ENCODE measurements around the gene KAT2A. TPM values are rescaled to one million over a fixed set of nuclear protein-coding genes. Genes with fewer than 3 reads are reported as not detected.

Gene KAT2A
- total and polyA plus RNA-seq, 4 donors: 18.8 to 56.8 (median 32.7) TPM

DNA sequence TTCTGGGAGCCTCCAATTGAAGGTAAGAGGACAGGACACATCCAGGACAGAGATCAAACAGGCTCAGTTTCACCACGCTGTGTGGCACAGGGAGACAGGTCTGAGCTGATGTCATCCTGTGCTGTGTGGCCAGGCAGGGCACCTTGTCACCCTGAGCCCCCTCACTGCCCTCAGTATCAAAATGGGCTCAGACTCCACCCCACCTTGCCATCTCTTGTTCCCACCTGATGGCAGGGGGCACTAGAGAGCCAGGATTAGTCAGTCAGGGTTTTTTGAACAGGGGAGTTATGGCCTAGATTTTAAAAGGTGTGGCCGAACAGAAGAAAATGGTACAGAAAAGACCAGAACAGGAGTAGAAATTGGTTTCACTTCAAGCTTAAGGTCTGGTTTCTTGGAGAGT, 2.6 kb downstream of the KAT2A start:
- Histone ChIP-seq H3K9me3 (ENCODE audit: control insufficient read depth in 4 of 4, insufficient read depth in 3 of 4, low read length in 3 of 4) (no peaks in the 10 kb centered on the region), H3K4me3 (no peak overlapping the region), H3K4me1 (ENCODE audit: control insufficient read depth in 5 of 5, insufficient read depth in 5 of 5, low read length in 5 of 5) (peaks cover 0 to 11% (median 5%) of the 10 kb centered on the region in 5 donors), H3K36me3 (ENCODE audit: control insufficient read depth in 4 of 4, insufficient read depth in 4 of 4, low read length in 4 of 4) (peaks cover 0 to 21% (median 14%) of the 10 kb centered on the region in 4 donors), H3K27me3 (ENCODE audit: control insufficient read depth in 3 of 3, insufficient read depth in 3 of 3, low read length in 2 of 3) (no peaks in the 10 kb centered on the region), H3K9ac (ENCODE audit: insufficient read depth in 1 of 2, low read length in 2 of 2) (no peak overlapping the region), H3K27ac (ENCODE audit: low read depth in 1 of 2, low read length in 1 of 2) (no peak overlapping the region)
- no peak for ATAC-seq (ENCODE audit: insufficient read depth, low FRiP score)
- WGBS, 2 donors: 81 to 91% methylated on average over 2 of the region's 2 CpGs
- peak; percentile 12 for TF ChIP-seq CTCF (IDR thresholded peaks at IDR 0.05; ENCODE audit: control extremely low read depth, extremely low read depth)
- no peak for DNase-seq

- no peaks in the 10 kb centered on the region for H3K9me3 ChIP-seq (ENCODE audit: control insufficient read depth in 4 of 4, insufficient read depth in 3 of 4, low read length in 3 of 4)
- H3K9ac ChIP-seq (ENCODE audit: insufficient read depth in 1 of 2, low read length in 2 of 2): no peak overlapping the region
- ATAC-seq (ENCODE audit: insufficient read depth, low FRiP score): no peak
- no peaks in the 10 kb centered on the region for H3K27me3 ChIP-seq (ENCODE audit: control insufficient read depth in 3 of 3, insufficient read depth in 3 of 3, low read length in 2 of 3)
- H3K36me3 ChIP-seq (ENCODE audit: control insufficient read depth in 4 of 4, insufficient read depth in 4 of 4, low read length in 4 of 4): peaks cover 0 to 21% (median 15%) of the 10 kb centered on the region in 4 donors
- H3K4me3 ChIP-seq: no peak overlapping the region
- WGBS, 2 donors: 98% methylated on average over 4 of the region's 4 CpGs
- TF ChIP-seq CTCF (IDR thresholded peaks at IDR 0.05; ENCODE audit: control extremely low read depth, extremely low read depth): no peak
- H3K27ac ChIP-seq (ENCODE audit: low read depth in 1 of 2, low read length in 1 of 2): no peak overlapping the region
- peaks cover 0 to 13% (median 7%) of the 10 kb centered on the region in 5 donors for H3K4me1 ChIP-seq (ENCODE audit: control insufficient read depth in 5 of 5, insufficient read depth in 5 of 5, low read length in 5 of 5)
- DNase-seq: no peak
Measured at GRCh38 chr17:42118126-42118510, 3.0 kb downstream of the KAT2A start.

DNA sequence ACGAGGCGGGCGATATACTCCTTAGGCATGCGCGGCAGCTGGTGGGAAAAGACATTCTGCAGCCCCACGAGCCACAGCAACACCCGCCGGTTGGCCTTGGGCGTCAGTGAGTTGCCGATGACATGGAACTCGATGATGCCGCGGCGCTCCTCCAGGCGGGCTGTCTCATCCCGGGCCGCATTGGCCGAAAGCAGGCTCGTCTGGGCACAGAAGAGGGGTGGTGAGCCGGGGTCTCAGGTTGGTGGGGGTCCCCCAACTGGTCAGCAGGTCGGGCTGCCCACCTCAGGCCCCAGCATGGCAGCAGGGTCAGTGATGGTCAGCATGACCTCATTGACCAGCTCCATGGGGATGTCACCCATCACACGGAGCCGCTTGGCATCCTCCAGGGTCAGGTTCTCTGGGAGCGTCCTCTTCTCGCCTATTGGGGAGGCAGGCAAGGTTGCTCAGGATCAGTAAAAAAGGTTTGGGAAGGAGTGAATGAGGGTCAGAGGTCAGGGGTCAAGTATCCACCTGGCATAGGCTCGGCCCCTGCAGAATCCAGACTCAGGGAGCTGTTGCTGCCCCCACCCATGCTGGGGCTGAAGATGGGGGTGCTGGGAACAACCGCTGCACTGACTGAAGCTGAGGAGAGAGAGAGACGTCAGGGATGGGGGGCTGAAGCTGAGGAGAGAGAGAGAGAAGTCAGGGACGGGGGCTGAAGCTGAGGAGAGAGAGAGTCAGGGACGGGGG, 3.6 kb downstream of the KAT2A start:
- Histone ChIP-seq H3K9ac (ENCODE audit: insufficient read depth in 1 of 2, low read length in 2 of 2) (no peak overlapping the region), H3K9me3 (ENCODE audit: control insufficient read depth in 4 of 4, insufficient read depth in 3 of 4, low read length in 3 of 4) (no peaks in the 10 kb centered on the region), H3K27me3 (ENCODE audit: control insufficient read depth in 3 of 3, insufficient read depth in 3 of 3, low read length in 2 of 3) (no peaks in the 10 kb centered on the region), H3K4me1 (ENCODE audit: control insufficient read depth in 5 of 5, insufficient read depth in 5 of 5, low read length in 5 of 5) (peaks cover 2 to 18% (median 8%) of the 10 kb centered on the region in 5 donors), H3K4me3 (no peak overlapping the region), H3K36me3 (ENCODE audit: control insufficient read depth in 4 of 4, insufficient read depth in 4 of 4, low read length in 4 of 4) (peaks cover 0 to 22% (median 15%) of the 10 kb centered on the region in 4 donors), H3K27ac (ENCODE audit: low read depth in 1 of 2, low read length in 1 of 2) (no peak overlapping the region)
- DNase-seq (no peak), ATAC-seq (ENCODE audit: insufficient read depth, low FRiP score) (no peak)
- TF ChIP-seq CTCF (IDR thresholded peaks at IDR 0.05; ENCODE audit: control extremely low read depth, extremely low read depth): no peak
- WGBS, 2 donors: 89 to 92% methylated on average over 29 to 30 of the region's 30 CpGs

All from lung (tissue), 12 donors.